ENCODE results near the gene GMPPA.

GMPPA gene

DNA sequence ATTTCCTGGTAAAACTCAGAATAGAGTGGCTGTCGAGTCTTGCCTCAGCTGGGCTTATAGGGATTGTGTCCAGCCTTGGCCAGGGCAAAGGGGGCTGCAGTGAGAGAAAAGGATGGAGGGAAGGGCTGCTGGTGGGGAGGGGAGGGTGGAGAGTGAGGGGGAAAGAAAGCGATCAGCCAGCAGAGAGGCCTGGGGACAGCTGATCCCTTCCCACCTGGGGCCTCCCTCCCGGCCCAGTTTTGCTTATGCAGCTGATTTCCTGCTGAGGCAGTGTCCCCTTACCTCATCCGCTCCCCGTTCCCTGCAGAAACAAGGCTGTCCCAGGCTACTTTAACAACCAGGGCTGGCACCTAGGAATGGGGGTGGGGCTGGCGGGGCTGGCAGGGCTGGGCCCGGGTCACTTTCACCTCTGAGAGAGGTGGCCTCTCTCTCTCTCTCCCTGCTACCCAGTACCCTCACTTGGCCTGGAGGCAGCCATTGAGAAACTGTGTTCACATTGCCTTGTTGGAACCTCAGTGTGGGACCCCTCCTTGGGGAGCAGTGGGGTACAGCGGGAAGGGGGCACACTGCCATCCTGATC is 12.2 kb upstream of the GMPPA start:
- DNase-seq, result no peak

DNA sequence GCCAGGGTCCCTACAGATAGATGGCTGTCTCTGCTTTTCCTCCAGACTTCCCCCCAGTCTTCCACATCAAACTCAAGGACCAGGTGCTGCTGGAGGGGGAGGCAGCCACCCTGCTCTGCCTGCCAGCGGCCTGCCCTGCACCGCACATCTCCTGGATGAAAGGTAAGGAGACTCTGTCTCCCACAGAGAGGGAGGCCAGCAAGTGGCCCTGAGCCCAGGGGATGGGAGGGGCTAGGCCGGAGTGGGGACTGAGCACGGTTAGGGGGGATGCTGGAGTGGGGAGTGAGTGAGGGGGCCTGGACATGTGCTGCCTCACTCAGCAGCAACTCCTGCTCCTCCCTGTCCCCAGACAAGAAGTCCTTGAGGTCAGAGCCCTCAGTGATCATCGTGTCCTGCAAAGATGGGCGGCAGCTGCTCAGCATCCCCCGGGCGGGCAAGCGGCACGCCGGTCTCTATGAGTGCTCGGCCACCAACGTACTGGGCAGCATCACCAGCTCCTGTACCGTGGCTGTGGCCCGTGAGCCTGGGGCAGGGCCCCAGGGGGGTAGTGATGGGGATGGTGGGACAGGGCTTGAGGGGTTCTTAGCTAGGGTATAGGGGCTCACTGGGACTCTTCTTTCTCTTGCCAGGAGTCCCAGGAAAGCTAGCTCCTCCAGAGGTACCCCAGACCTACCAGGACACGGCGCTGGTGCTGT is 10.4 kb upstream of the GMPPA start:
- DNase-seq, result no peak

GRCh38 chr2:219488844-219489194 is 9.9 kb upstream of the GMPPA start:
- DNase-seq, result no peak

GRCh38 chr2:219489315-219489714 is 9.4 kb upstream of the GMPPA start:
- no peak for DNase-seq

DNA sequence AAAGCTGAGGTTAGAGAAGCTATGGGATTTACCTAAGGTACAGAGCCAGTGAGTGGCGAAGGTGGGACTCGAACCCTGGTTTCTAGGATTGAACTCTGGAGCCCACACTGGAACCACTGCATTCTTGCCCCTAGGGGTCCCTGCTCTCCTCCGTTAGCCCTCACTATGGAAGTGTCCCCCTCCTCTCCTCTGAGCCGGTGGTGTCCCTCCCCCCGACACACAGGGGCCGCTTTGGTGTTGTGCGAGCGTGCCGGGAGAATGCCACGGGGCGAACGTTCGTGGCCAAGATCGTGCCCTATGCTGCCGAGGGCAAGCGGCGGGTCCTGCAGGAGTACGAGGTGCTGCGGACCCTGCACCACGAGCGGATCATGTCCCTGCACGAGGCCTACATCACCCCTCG is 8.5 kb upstream of the GMPPA start:
- no peak for DNase-seq

GRCh38 chr2:219490600-219491130 is 8.0 kb upstream of the GMPPA start:
- DNase-seq, result no peak

DNA sequence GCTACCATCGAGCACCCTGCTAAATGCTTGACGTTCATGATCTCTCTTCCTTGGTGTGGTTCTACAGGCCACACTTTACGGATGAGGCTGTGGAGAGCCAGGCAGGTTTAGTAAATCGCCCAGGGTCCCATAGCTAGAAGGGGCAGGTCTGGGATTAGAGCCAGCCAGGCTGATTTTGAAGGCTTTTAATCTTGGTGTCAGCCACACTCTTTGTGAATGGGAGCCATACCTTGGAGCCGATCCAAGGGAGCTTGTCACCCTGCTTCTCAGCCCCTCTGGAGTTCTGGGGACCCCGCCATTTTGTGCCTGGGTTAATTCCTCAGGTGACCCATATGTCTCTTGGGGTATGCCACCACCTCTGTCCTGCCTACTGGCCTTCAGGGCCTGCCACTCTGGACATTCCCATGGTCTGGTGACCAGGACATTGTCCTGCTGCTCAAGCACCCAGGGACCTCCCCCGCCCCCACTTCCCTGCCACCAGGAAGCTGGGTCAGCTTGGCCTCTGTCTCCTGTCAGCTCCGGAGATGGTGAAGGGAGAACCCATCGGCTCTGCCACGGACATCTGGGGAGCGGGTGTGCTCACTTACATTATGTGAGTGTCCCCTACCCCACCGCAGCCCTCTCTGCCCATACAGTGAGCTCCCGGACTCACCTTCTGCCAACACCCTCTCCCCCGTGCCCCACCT is 7.3 kb upstream of the GMPPA start:
- DNase-seq, result no peak

GRCh38 chr2:219492575-219492974 is 6.1 kb upstream of the GMPPA start:
- DNase-seq, result no peak

- DNase-seq, result no peak
Measured at GRCh38 chr2:219493086-219493485, 5.6 kb upstream of the GMPPA start.

- no peak for DNase-seq
Measured at GRCh38 chr2:219494952-219495530, 3.6 kb upstream of the GMPPA start.

DNA sequence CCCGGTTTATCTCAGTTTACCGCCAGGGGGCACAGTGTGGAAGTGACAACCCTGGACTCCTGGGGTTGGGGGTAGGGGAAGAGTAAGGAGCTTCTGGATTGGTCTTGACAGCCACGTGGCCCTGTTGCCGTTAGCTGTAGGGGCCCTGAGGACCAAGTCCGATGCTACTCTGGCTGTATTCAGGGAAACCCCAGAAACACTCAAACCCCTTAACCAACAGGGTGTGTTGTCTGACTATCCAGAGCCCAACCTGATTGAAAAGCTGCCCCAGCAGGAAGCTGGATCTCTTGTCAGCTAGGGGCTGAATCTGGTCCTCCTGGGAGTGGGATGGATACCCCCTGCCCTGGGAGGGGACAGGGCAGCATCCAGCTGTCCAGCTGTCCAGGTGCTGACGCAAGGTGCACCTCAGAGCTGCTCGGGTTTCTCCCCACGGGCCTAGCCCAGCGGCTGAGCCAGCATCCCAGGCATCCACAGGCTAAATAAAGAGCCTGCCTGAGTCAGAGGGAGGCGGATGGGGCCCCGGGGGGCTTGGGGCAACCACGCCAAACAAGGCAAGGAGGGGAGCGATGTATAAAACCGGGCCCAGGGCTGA is 3.1 kb upstream of the GMPPA start:
- peak; percentile 38 to 59 for DNase-seq

- DNase-seq, result no peak
Measured at GRCh38 chr2:219496247-219496824, 2.4 kb upstream of the GMPPA start.

- no peak for DNase-seq
Measured at GRCh38 chr2:219496825-219497494, 1.7 kb upstream of the GMPPA start.

DNA sequence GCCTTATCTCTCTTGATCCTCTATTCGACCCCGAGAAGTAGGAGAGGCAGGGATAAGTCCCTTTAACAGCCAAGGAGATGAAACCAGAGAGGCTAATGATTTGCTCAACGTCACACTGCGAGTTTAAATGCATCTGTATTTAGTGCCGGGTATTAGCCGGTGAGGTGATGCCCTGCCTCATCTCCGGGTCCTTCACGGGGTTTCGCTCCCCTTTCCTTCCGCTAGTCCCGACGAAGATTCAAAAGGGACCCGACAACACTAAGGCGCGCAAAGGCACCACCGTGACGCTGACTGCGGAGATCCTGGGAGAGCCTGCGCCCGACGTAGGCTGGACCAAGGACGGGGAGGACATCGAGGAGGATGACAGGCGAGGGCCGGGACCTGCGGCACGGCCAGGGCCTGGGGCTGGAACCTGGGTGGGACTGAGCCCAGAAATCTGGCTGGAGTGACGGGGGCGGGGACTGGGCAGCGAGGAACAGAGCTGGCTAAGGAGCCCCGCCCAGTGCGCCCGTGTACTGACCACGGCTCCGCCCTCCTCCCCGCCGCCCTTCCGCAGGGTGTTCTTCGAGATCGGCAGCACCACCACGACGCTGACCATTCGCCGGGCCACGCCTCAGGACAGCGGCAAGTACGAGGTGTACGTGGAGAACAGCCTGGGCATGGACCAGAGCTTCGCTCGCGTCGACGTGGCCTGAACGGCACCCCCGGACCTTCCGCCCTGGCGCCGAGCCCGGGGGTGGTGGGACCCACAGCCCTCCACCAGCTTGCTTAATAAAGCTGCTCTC is 1.0 kb upstream of the GMPPA start:
- no peak for DNase-seq

GRCh38 chr2:219499058-219499307 is 292 bp downstream of the GMPPA start:
- DNase-seq, result no peak

GRCh38 chr2:219499555-219499954 is 864 bp downstream of the GMPPA start:
- no peak for DNase-seq

DNA sequence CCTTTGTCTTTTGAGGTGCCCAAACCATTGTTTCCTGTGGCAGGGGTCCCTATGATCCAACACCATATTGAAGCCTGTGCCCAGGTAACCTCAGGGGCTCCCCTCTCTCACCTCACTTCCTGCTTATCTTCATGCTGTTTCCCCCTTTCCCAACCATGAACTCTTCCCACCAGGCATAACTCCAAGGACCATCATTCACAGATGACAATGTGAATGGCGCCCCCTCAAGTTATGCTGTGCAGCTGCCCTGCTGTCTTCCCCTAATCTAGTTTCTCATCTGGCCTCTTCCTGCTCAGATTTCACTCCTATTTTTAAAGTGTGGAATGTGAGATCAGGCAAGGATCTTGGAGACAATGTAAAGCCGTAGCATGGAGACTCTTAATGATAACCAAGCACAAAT is 1.4 kb downstream of the GMPPA start:
- no peak for DNase-seq

GRCh38 chr2:219501849-219502248 is 3.2 kb downstream of the GMPPA start:
- DNase-seq, result no peak

- DNase-seq, result no peak
Measured at GRCh38 chr2:219502618-219503017, 3.9 kb downstream of the GMPPA start.

DNA sequence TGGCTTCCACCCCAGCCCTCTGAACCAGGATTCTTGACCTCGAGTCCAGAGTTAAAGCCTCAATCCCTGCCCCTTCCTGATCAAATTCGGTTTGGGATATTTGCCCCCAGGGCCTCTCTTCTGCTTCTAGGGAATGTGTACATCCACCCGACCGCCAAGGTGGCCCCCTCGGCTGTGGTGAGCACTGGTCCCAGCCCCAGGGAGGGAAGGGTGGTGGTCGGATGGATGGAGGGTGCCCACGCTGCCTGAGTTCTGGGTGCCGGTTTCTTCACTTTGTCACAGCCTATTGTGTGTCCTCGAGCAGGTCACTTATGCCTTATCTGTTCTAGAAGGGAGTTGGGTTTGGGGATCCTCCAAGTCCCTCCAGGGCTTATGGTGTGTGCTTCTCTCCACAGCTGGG is 6.9 kb downstream of the GMPPA start:
- DNase-seq, result no peak

- DNase-seq, result no peak
Measured at GRCh38 chr2:219506153-219506801, 7.6 kb downstream of the GMPPA start.

All from activated CD4-positive, alpha-beta T cell treated with anti-CD3 and anti-CD28 coated beads for 4 hours (primary cell).